Measurements from ENCODE around the gene SPHKAP.

SPHKAP gene

GRCh38 chr2:227971619-227972230, 209.8 kb downstream of the SPHKAP start:
- Histone ChIP-seq H4K20me1 (ENCODE audit: insufficient read depth, low read length, poor library complexity, severe bottlenecking) (no peaks in the 10 kb centered on the region), H3K4me3 (ENCODE audit: low read length, poor library complexity, severe bottlenecking) (no peak overlapping the region), H3K9ac (ENCODE audit: low read depth, low read length, poor library complexity, severe bottlenecking) (no peak overlapping the region), H3K79me2 (ENCODE audit: insufficient read depth, low read length) (no peaks in the 10 kb centered on the region), H3K4me1 (ENCODE audit: insufficient read depth, low read length, poor library complexity, severe bottlenecking) (no peaks in the 10 kb centered on the region), H3K27me3 (ENCODE audit: insufficient read depth, low read length, poor library complexity, severe bottlenecking) (no peaks in the 10 kb centered on the region), H3K9me2 (replicated peaks; ENCODE audit: low read depth, low read length) (0 out of 2 replicates have a peak, but pooled peaks cover 3% of the 10 kb centered on the region), H2AFZ (ENCODE audit: low read length) (no peak overlapping the region), H3K36me3 (ENCODE audit: insufficient read depth, low read length) (no peaks in the 10 kb centered on the region), H3K9me3 (ENCODE audit: insufficient read depth, low read depth, low read length) (0 out of 2 replicates have a peak, but pooled peaks cover 3% of the 10 kb centered on the region), H3K4me2 (ENCODE audit: low read depth, low read length, poor library complexity, severe bottlenecking) (no peak overlapping the region), H3F3A (ENCODE audit: low read depth) (no peaks in the 10 kb centered on the region)
- TF ChIP-seq EZH2phosphoT487 (IDR thresholded peaks at IDR 0.05; ENCODE audit: borderline replicate concordance): no peak
- no peak for TF ChIP-seq CTCF (conservative IDR thresholded peaks at IDR 0.05; ENCODE audit: low read length)

GRCh38 chr2:227960317-227960716, 221.2 kb downstream of the SPHKAP start:
- Histone ChIP-seq H3K4me2 (ENCODE audit: low read depth, low read length, poor library complexity, severe bottlenecking) (no peak overlapping the region), H4K20me1 (ENCODE audit: insufficient read depth, low read length, poor library complexity, severe bottlenecking) (no peaks in the 10 kb centered on the region), H3K9ac (ENCODE audit: low read depth, low read length, poor library complexity, severe bottlenecking) (no peak overlapping the region), H2AFZ (ENCODE audit: low read length) (no peak overlapping the region), H3K36me3 (ENCODE audit: insufficient read depth, low read length) (no peaks in the 10 kb centered on the region), H3F3A (ENCODE audit: low read depth) (no peaks in the 10 kb centered on the region), H3K9me3 (ENCODE audit: insufficient read depth, low read depth, low read length) (no peaks in the 10 kb centered on the region), H3K27me3 (ENCODE audit: insufficient read depth, low read length, poor library complexity, severe bottlenecking) (no peaks in the 10 kb centered on the region), H3K4me1 (ENCODE audit: insufficient read depth, low read length, poor library complexity, severe bottlenecking) (no peaks in the 10 kb centered on the region), H3K9me2 (replicated peaks; ENCODE audit: low read depth, low read length) (no peaks in the 10 kb centered on the region), H3K79me2 (ENCODE audit: insufficient read depth, low read length) (no peaks in the 10 kb centered on the region), H3K4me3 (ENCODE audit: low read length, poor library complexity, severe bottlenecking) (no peak overlapping the region)
- TF ChIP-seq CTCF (conservative IDR thresholded peaks at IDR 0.05; ENCODE audit: low read length) (no peak), EZH2phosphoT487 (IDR thresholded peaks at IDR 0.05; ENCODE audit: borderline replicate concordance) (no peak)

GRCh38 chr2:227942965-227943364, 238.5 kb downstream of the SPHKAP start:
- H2AFZ ChIP-seq (ENCODE audit: low read length): no peak overlapping the region
- no peak overlapping the region for H3K9ac ChIP-seq (ENCODE audit: low read depth, low read length, poor library complexity, severe bottlenecking)
- TF ChIP-seq EZH2phosphoT487 (IDR thresholded peaks at IDR 0.05; ENCODE audit: borderline replicate concordance): no peak
- TF ChIP-seq CTCF (conservative IDR thresholded peaks at IDR 0.05; ENCODE audit: low read length): no peak

More at GRCh38 chr2:227942965-227943364, 238.5 kb downstream of the SPHKAP start:
- Histone ChIP-seq H3K36me3 (ENCODE audit: insufficient read depth, low read length) (no peaks in the 10 kb centered on the region), H3K27me3 (ENCODE audit: insufficient read depth, low read length, poor library complexity, severe bottlenecking) (no peaks in the 10 kb centered on the region), H3K9me3 (ENCODE audit: insufficient read depth, low read depth, low read length) (no peaks in the 10 kb centered on the region), H3K4me2 (ENCODE audit: low read depth, low read length, poor library complexity, severe bottlenecking) (no peak overlapping the region), H3K79me2 (ENCODE audit: insufficient read depth, low read length) (no peaks in the 10 kb centered on the region), H4K20me1 (ENCODE audit: insufficient read depth, low read length, poor library complexity, severe bottlenecking) (no peaks in the 10 kb centered on the region), H3F3A (ENCODE audit: low read depth) (no peaks in the 10 kb centered on the region), H3K9me2 (replicated peaks; ENCODE audit: low read depth, low read length) (no peaks in the 10 kb centered on the region), H3K4me3 (ENCODE audit: low read length, poor library complexity, severe bottlenecking) (no peak overlapping the region), H3K4me1 (ENCODE audit: insufficient read depth, low read length, poor library complexity, severe bottlenecking) (no peaks in the 10 kb centered on the region)

All from Loucy (cell line).